ENCODE data around the gene FAIM.
"Not testable (repeated sequence)": the region's sequence is repeated elsewhere in the genome, so short reads cannot be mapped to it uniquely, and the experiment has no call there.

The FAIM gene

GRCh38 chr3:138608322-138609135 lies at the start of gene FAIM:
TSS of gene FAIM (plus strand) at chr3:138608771. CDS start at chr3:138619727, 10,956 bp downstream.
- DNase-seq: peak; percentile 21

- no peak for DNase-seq
Measured at GRCh38 chr3:138559134-138559533, 49.4 kb upstream of the FAIM start.

- no peak for DNase-seq
Measured at GRCh38 chr3:138560501-138560900, 48.1 kb upstream of the FAIM start.

GRCh38 chr3:138562902-138563301 lies 45.7 kb upstream of the FAIM start:
- DNase-seq: not testable (repeated sequence)

GRCh38 chr3:138566293-138566692 lies 42.3 kb upstream of the FAIM start:
- DNase-seq: not testable (repeated sequence)

GRCh38 chr3:138567403-138567802 lies 41.2 kb upstream of the FAIM start:
- no peak for DNase-seq

GRCh38 chr3:138569090-138569489 lies 39.5 kb upstream of the FAIM start:
- no peak for DNase-seq

GRCh38 chr3:138569624-138570023 lies 38.9 kb upstream of the FAIM start:
- not testable (repeated sequence) for DNase-seq

GRCh38 chr3:138573138-138573537 lies 35.4 kb upstream of the FAIM start:
- DNase-seq: no peak

GRCh38 chr3:138578141-138578540 lies 30.4 kb upstream of the FAIM start:
- DNase-seq: no peak

- no peak for DNase-seq
Measured at GRCh38 chr3:138578961-138579574, 29.5 kb upstream of the FAIM start.

GRCh38 chr3:138587374-138587773 lies 21.2 kb upstream of the FAIM start:
- no peak for DNase-seq

- DNase-seq: no peak
Measured at GRCh38 chr3:138588445-138588844, 20.1 kb upstream of the FAIM start.

- no peak for DNase-seq
Measured at GRCh38 chr3:138591392-138591791, 17.2 kb upstream of the FAIM start.

GRCh38 chr3:138593488-138594149 lies 15.0 kb upstream of the FAIM start:
- no peak for DNase-seq

- DNase-seq: no peak
Measured at GRCh38 chr3:138594150-138594934, 14.2 kb upstream of the FAIM start, which contains the start of gene CEP70. TSS of gene CEP70 (minus strand) at chr3:138594260. CDS start at chr3:138572927, 21,333 bp downstream.

- no peak for DNase-seq
Measured at GRCh38 chr3:138594935-138595610, 13.5 kb upstream of the FAIM start.

- not testable (repeated sequence) for DNase-seq
Measured at GRCh38 chr3:138597186-138597976, 11.2 kb upstream of the FAIM start.

- DNase-seq: no peak
Measured at GRCh38 chr3:138598534-138598933, 10.0 kb upstream of the FAIM start.

GRCh38 chr3:138600100-138600745 lies 8.3 kb upstream of the FAIM start:
- no peak for DNase-seq

- not testable (repeated sequence) for DNase-seq
Measured at GRCh38 chr3:138601661-138602060, 6.9 kb upstream of the FAIM start.
